Hematopoietic multipotent progenitor cell (in vitro differentiated cells): Measurements from ENCODE around the gene KCNH2. TPM values are rescaled to one million over a fixed set of nuclear protein-coding genes. Genes with fewer than 3 reads are reported as not detected.

Experiments used
- DNase-seq, 3 donors: peaks; one replicate each; pipeline ENCODE4 v3.0.0-alpha.2; 2011 to 2015; ENCODE audit warnings: low read depth in 2 of 3, low spot score in 2 of 3
- total RNA-seq: library from RNA; depleted of rRNA; stranded (reverse); fragments of >200 nt; gene quantifications from one replicate; pipeline ENCODE4 v1.2.3, GENCODE V29; 2012

KCNH2 gene
- total RNA-seq, 1 donor = 53.9 TPM

DNA sequence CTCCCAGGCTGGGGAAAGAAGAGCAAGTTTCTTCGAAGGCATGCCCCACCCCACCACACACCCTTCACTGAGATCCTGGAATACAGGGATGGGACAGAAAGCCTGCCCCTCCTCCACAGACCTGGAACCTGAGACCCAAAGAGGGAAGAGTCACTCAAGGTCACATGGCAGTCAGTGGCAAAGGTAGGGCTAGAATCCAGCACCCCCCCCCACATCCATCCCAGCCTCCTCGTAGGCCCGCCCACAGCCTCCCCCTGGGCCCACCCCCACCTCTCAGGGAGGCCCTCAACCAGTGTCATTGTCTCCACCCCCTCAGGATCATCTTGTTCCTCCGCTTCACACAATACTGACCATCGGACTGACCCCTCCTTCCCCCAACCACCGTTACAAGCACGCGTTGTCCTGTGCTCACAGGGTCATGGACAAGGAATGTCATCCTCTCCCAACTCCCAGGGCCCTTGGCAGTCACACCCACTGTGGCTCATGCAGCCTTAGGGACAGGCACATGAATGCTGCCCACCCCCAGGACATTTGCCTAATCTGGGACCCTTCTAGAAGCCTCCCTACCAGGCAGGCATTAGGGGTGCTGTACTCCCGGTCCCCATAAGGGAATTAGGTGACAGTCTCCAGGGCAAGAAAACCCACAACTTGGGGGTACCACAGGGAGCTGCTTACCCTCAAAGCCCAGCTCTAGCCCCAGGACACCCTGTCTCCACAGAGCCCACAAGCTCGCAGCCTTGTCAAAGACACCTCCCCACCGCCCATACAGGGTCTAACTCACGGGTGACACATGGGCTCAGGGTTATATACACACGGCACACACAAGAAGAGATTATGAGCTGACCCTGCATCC lies 1.4 kb downstream of the KCNH2 start:
- DNase-seq = no peak

DNA sequence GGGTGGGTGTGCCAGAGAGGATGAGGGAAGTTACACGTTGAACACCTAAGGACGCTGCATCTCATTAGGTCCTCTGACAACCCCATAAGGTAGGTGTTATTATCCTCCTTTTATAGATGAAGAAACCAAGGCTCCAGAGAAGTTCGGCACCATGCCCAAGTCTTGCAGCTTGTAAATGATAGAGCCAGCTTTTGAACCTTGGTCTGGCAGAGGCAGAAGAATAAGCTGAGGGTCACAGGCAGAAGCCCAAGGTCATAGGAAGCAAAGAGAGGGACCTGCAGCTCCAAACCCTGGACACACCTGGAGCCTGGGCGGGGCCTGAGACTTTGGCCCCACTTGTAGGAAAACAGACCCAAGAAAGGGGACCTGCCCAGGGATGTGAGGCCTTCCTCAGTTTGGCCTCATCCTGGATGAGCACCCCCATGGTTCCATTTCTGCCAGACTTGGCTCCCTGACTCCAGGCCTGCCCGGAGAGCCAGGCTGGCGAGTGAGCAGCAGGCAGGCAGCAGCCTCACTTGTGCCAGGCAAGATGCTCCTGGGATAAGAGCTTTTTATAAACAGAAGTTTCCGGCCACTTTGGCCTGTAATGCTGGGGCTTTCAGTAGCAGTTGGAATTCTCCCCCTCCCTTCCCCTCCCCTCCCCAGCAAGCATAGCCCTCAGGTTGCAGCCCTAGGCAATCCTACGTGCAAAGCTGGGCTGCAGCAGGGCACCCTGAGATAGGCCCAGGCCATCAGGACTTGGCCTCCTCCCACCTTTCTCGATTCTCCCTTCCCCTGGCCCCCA lies 2.4 kb downstream of the KCNH2 start:
- DNase-seq = no peak

DNA sequence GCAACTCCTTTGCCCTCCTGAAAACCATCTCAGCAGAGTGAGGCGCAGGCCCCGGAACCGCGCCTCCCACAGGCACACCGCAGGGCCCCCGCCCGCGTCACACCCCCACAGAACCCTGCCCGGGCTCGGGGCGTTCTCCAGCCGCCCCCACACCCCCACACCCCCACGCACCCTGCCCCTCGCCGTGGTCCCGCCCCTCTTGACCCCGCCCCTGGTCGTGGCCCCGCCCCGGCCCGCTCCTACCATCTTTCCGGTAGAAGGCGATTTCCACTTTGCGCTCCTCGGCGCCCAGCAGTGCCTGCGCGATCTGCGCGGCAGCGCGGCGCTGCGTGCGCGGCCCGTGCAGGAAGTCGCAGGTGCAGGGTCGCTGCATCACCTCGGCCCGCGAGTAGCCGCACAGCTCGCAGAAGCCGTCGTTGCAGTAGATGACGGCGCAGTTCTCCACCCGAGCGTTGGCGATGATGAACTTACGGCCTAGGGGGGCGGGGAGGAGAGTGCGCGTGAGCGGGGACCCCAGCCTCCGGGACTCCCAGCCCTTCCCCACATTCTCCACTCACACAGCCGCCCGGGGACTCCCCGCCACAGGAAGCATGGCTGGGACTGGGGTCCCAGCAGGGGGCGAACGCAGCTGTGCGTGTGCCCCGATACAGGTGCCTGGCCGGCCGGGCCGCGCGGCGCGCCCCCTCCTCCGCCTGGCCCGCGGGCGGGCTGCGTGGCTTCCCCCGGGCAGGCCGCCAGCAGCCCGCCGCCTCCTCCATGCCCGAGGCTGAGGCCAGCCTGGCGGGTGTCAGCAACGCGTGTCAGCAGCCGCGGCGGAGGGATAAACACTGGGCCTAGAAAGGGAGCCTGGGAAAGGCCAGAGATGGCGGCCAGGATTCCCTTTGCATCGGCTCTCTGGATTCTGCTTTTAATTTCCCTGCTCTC lies 3.4 kb downstream of the KCNH2 start:
- peak; percentile 54 to 68 (median 63) for DNase-seq

DNA sequence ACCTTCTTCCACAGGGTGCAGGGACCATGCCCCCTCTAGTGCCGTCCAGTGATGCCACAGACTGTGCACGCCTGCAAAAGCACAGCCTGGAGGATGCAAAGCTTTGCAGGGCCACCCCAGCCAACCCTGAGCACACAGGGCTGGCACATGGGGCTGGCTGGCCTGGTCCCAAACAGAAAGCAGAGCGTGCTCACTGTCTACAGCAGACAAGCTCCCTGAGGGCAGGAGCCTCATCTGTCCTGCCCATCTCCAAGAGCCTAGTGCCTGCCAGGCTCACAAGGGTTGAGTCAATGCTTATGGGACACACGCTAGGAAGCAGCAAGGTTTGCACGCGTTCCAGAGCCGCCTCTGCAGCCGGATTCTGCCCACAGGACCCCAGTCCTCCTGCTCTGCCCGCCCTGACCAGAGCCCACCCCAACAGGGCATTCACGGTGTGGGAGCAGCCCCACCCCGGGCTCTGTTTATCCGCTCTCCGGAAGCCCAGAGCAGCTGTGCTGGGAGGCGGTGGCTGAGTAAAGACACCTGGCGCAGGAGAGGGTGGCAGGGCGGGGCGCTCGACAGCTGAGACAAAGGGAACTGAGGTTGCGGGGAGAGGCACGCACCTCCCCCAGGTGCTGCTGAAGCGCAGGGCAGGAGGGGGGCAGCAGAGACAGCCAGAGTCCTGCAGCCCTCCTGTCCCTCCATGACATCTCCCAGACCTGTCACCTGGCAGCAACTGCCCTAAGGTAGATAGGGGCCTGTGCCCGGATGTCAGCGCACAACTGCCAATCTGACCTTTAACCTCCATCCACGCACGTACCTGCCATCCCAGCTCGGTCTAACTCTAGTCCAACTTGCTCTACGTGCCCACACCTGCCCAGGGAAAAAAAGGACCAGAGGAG lies 4.3 kb downstream of the KCNH2 start:
- DNase-seq = no peak

DNA sequence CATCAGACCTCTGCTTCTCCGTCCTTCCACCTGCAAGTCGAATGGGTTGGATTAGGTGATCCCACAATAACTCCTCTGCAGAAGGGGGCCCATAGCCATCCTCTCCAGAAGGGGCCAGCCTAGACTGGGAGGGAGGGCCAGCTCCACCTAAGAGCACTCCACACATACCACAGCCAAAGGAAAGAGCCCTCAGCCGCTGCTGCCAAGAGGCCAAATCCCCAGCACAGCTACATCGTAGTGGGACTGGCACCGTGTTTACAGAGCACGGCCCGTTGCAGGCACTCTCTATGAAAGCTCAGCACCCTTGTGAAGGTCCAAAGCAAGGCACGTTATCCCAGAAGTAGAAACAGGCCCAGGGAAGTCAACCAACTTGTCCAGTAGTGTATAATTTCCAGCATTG lies 5.4 kb downstream of the KCNH2 start:
- no peak for DNase-seq

DNA sequence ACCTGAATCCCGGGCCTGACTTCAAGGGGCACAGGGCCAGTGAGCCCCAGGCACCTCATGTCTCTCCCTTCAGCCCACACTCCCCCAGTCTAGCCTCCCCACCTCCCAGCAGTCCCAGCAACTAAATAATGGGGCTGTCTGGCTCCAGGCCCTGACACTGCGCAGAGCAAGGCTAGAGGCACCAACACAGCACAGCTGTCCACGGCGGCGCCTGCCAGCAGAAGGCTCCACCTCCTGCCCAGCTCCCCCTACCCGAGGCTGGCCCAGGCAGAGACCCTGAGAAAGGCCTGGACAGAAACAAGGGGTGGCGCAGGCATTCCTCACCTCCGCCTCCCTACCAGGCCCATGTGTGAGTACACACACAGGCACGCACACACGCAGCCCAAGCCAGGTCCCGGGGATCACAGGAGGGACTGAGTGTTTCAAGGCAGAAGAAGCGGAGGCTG lies 6.1 kb downstream of the KCNH2 start:
- DNase-seq = no peak

DNA sequence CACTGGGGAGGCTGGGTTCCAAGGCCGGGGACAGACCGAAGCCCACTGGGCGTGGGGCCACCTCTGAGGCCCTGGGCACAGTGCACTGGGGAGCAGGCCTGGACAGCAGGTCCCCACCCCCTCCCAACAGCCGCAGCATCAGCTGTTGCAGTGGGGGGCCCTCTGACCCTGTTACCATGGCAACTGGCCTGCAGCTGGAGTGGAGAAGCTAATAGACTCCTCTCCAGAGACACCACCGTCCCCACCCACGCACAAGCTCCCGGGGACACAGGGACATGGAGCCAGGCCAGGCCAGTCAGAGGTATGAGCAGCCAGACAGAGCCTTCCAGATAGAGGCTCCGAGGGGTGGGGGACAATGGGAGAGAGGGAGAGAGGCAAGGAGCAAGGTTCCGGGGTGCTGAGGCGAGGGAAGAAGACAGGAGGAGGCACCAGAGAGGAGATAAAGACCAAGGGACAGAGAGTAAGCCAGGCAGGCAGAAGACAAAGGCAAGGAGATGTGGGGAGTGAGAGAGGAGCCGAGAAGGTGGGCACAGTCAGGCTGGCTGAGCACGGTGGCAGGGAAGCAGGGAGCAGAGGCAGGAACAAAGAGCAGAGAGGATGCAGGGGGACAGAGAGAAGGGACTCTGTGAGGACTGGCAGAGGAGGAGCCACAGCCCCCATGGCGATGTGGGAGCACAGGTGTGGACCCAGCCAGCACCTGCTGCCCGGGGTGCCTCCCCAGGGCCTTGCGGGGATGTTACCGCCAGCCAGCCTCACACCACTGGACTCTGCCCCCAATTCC lies 6.7 kb downstream of the KCNH2 start:
- DNase-seq = no peak

DNA sequence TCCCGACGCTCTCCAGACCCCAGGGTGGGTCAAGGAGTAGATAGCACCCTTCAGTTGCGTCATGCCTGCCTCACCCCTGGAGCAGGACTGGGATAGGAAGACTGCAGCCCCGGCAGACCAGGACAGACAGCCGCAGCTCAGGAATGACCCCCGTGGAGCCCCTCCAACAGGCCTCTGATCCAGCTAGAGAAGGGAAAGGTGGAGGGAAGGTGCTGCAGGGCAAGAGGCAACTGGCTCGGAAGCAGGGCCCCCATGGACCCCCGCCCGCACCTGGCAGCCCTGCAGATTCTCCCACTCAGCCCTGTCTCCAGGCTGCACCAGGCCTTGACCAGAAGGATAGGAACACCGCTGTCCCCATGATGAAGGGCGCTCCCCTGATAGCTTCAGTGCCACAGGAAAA lies 7.7 kb downstream of the KCNH2 start:
- DNase-seq = no peak

DNA sequence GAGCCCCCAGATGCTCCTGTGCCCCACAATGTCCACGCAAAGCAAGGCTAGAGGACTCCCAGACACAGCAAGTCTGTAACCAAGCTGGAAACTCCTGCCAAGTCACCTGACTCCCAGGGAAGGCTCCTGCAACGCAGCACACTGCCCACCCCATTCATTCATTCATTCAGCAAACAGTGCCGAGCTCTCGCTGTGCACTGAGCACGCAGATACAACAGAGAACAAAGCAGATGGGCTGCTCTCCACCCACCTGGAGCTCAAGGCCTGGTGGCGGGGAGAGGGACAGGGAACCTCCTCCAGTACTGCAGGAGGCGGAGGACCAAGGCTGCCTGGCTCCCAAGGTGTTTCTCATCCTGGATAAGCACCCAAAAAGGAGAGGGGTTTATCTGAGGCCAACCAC lies 8.6 kb downstream of the KCNH2 start:
- DNase-seq = no peak

DNA sequence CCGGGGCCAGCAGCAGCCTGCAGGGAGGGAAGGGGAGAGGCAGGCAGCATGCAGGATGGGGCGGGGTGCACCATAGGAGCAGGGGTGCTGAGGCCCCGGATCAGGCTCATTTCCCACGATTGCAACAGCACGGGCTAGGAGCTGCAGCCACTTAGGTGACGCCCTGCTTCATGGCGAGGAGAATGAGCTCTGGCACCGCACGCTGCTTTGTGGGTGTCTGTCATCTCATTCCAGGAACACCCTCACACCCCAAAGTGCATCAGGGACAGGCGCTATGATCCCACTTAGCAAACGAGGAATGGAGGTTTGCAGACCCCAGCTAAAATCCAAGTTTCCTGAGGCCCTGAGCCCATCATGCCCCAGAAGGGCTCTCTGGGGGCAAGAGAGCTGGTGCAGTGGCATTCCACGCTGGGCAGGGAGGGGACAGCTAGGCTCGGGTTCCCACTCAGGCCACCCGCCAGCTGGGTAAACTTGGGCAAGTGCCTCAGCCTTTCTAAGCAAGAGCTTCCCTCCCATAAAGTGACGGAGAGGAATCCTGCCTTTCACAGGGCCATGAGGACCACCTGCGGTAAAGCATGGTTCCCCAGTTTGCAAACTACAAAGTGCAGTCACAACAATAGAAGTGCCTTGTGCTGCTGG lies 9.3 kb downstream of the KCNH2 start:
- DNase-seq = no peak

DNA sequence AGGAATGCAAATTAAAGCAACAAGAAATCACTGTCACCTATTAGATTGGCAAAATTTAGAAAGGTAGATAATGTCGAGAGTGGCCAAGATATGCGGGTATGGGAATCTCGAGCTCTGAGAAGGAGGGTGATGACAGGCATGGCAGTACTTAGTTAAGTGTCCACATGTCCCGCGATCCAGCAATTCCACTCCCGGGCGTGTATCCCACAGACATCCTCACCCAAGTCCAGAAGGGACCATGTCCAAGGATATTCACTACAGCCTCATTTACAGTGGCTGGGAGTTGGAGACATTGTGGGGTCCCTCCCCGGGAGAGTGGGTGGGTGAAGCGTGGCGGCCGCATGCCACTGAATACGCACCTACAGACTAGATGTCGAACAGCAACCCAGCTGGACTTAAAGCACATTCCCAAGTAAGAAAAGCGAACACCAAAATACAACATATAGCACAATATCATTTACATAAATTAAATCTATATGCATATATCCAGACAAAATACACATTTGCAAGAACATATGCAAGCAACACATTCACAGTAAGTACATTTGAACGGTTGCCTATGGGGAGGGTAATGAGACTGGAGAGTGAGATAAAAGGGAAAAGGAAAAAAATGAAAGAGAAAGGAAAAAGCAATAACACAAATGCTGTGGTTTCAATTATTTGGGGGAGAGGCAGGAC lies 9.9 kb downstream of the KCNH2 start:
- no peak for DNase-seq

DNA sequence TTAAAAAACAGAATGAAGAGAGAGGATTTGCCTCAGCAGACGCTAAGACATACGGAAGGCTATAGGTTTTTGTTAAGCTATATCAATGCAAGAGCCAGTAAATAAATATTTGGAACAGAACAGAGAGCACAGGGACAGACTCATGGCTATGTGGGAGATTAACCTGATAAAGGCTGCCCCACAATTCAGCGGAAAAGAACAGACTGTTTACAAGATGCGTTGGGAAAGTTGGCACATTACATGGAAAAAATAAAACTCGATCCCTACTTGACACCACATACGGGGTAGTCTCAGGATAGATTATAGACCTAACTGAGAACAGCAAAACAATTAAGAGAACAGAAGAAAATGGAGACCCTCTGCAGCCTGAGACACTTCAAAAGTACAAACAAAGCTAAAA lies 10.8 kb downstream of the KCNH2 start:
- no peak for DNase-seq

DNA sequence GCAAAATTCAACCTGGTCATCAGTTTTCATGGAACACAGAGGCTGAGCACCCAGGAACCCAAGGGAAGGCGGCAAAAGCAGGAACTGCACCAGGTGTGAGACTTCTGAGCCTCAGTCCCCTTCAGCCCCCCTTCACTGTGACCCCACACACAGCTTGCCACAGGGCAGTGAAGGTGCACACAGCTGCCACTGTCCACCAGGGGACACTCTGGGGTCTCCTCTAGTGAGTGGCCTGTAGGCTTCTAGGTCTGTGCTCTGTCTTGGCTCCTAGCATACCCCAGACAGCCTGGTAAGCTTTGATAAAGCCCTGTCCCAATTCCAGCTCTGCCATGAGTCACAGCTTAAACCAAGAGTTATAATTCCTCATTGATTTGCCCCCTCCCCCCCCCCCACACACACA lies 12.1 kb downstream of the KCNH2 start:
- peak in 1 of 3 donors; percentile 28 for DNase-seq

DNA sequence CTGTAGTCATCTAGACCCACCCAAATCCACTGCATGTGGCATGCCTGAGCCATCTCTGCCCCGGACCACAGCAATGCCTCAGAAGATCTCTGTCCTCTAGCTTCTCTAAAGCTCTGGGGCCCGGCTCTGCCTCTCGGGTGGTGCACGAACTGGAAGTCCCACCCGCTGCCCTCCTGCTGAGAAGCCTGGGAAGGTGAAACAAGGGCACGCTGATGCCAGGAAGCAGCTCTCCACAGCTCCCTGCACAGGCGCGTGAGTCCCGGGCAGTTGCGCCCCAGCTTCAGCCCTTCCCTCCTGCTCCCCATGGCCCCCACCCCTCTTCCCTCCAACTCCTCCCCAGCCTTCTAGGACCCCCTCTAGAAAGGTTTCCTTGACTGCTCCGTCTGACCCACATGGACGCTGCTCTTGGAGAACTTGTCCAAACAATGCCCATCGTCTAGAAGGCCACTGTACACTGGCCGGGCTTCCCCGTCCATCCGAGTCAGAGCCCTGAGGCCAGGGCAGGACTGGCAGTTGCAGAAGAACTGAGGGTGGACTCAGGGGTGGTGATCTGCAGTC lies 12.8 kb downstream of the KCNH2 start:
- no peak for DNase-seq

DNA sequence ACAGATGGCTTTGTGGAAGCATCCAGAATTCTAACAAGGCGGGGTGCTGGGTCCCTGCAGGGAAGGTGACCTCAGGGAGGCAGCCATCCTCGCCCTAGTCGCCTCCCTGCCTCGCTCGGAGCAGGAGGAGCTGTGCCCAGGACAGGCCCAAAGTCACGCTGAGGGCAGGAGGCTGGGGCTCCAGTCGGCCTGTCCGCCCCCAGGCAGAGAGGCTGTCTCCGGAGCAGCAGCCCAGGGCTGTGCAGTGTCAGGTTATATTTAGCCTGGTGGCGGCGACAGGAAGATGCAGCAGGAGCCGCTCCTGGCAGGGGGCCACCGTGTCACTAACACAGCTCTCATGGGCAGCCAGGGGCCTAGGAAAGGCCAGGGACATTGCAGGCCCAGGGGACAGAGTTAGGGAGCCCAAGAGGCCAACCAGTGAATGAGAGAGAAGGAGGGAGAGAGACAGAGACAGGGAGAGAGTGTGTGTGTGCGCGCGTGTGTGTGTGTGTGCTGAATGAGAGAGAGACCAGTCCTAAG lies 13.5 kb downstream of the KCNH2 start:
- peak in 2 of 3 donors; percentile 42 to 51 for DNase-seq

DNA sequence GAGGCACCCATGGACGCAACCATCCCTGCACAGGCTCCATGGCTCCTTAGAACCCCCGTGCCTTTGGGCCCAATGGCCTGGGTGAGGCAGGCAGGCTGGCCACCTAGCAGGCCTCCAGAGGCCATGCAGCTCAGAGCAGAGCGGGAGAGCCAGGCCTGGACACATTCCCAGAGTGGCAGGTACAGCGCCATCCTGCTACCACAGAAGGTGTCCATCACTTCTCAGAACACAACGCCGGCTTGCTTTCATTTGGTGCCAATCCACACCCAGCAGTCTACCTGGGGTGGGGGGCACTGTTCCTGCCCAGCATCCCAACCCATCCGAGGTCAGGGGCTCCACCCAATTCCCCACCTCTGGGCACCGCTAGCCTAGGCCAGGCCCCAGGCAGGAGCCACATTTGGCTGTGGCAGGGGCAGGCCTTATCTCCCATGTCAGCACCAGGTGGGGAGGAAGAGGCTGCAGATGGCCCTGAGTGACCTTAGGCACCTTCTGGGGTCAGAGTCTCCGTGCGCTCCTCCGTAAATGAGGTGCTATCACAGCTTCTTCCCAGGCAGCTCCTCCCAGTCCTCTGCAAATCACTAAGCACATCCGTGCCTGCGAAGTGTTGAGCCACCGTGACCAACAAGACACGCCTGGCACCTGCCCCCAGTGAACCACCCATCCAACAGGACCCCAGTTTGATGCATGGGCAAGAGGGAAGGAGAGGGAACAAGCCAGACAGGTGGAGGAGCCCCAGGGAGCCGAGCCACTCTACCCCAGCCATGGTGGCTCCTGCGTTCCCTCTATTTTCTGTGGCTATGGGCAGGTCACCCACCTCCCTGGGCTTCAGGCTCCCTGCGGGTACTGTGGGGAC lies 14.2 kb downstream of the KCNH2 start:
- no peak for DNase-seq
